Breast epithelium (tissue), 4 donors: Measurements from ENCODE around the gene MSANTD1. TPM values are rescaled to one million over a fixed set of nuclear protein-coding genes. Genes with fewer than 3 reads are reported as not detected.

Experiments
- DNase-seq, 2 donors: peaks; one replicate each; pipeline ENCODE4 v3.0.0-alpha.2; 2019; ENCODE audit warnings: low spot score in 2 of 2
- H3K27ac ChIP-seq, 2 donors: fragments of 200-600 bp; sonication (generic) in 1 of 2; one replicate each; pipeline ENCODE4 v1.5.1; 2016 to 2019; ENCODE audit warnings: mild to moderate bottlenecking in 1 of 2
- H3K27me3 ChIP-seq, 2 donors: fragments of 200-600 bp; sonication (generic) in 1 of 2; one replicate each; pipeline versions ENCODE4 v1.5.1 to v1.6.0; 2017 to 2019; ENCODE audit warnings: control low read depth in 1 of 2, mild to moderate bottlenecking in 1 of 2
- H3K36me3 ChIP-seq: fragments of 200-600 bp; one replicate; pipeline ENCODE4 v1.5.1; 2019
- H3K4me1 ChIP-seq, 2 donors: fragments of 200-600 bp; sonication (generic); one replicate each; pipeline ENCODE4 v1.5.1; 2016 to 2019; ENCODE audit warnings: control low read depth in 1 of 2
- H3K4me3 ChIP-seq, 3 donors: fragments of 200-600 bp; sonication (generic); 1 replicate in 2 of 3; 2 replicates in 1 of 3; pipeline ENCODE4 v1.5.1; 2016 to 2019; ENCODE audit warnings: mild to moderate bottlenecking in 3 of 3, moderate library complexity in 2 of 3
- H3K9me3 ChIP-seq, 2 donors: fragments of 200-600 bp; sonication (generic) in 1 of 2; one replicate each; pipeline ENCODE4 v1.5.1; 2016 to 2019; ENCODE audit warnings: control low read depth in 1 of 2
- CTCF ChIP-seq, 3 donors: fragments of 450-650 bp; IDR thresholded peaks; one replicate each; pipeline ENCODE4 v1.5.1; 2016 to 2017; ENCODE audit warnings: antibody characterized with exemption in 3 of 3, mild to moderate bottlenecking in 3 of 3, moderate library complexity in 3 of 3
- POLR2A ChIP-seq: fragments of 450-650 bp; IDR thresholded peaks from one replicate; pipeline ENCODE4 v1.6.1; 2016; ENCODE audit warnings: antibody characterized with exemption, mild to moderate bottlenecking, moderate library complexity
- POLR2AphosphoS5 ChIP-seq, 3 donors: sonication (generic); formaldehyde crosslinking; IDR thresholded peaks; one replicate each; pipeline ENCODE4 v1.6.1; 2017; ENCODE audit warnings: antibody characterized with exemption in 3 of 3
- intact Hi-C: fragments of 100-400 bp; cut with DNase I; formaldehyde crosslinking; loops from one replicate; pipeline ENCODE4 v1.15.1; 2023; ENCODE audit warnings: low total_unique reads
- total RNA-seq, 3 donors: library from RNA; depleted of rRNA; stranded (reverse); fragments of >200 nt; gene quantifications; one replicate each; pipeline ENCODE4 v1.1.0, GENCODE V29; 2016

MSANTD1 gene
- total RNA-seq, 3 donors from 2014 or later: 0.48 to 0.88 (median 0.66) TPM

- no peak for TF ChIP-seq CTCF (IDR thresholded peaks at IDR 0.05)
- TF ChIP-seq POLR2AphosphoS5 (IDR thresholded peaks at IDR 0.05): no peak
- no peak for DNase-seq
- H3K4me1 ChIP-seq: no peaks in the 10 kb centered on the region
- no peak overlapping the region for H3K27ac ChIP-seq
- H3K36me3 ChIP-seq: no peaks in the 10 kb centered on the region
- H3K27me3 ChIP-seq: no peaks in the 10 kb centered on the region
- intact Hi-C loops: no loop called here
- H3K9me3 ChIP-seq: no peaks in the 10 kb centered on the region
- H3K4me3 ChIP-seq: no peak overlapping the region
These were observed 27.0 kb upstream of the MSANTD1 start for GRCh38 chr4:3221996-3222395.

GRCh38 chr4:3223346-3223745 is 25.6 kb upstream of the MSANTD1 start:
- intact Hi-C loops: no loop called here
- DNase-seq: no peak

GRCh38 chr4:3223956-3224748 is 24.8 kb upstream of the MSANTD1 start:
- no peak overlapping the region for H3K4me3 ChIP-seq
- TF ChIP-seq POLR2A (no peak), CTCF (IDR thresholded peaks at IDR 0.05) (no peak), POLR2AphosphoS5 (IDR thresholded peaks at IDR 0.05) (no peak)
- no peaks in the 10 kb centered on the region for H3K36me3 ChIP-seq
- H3K4me1 ChIP-seq: no peaks in the 10 kb centered on the region
- H3K27me3 ChIP-seq: no peaks in the 10 kb centered on the region
- DNase-seq: no peak
- no peaks in the 10 kb centered on the region for H3K9me3 ChIP-seq
- no peak overlapping the region for H3K27ac ChIP-seq
- intact Hi-C loops: no loop called here

More at GRCh38 chr4:3223346-3223745, 25.6 kb upstream of the MSANTD1 start:
- H3K36me3 ChIP-seq: no peaks in the 10 kb centered on the region
- no peak overlapping the region for H3K4me3 ChIP-seq
- H3K27me3 ChIP-seq: no peaks in the 10 kb centered on the region
- no peaks in the 10 kb centered on the region for H3K9me3 ChIP-seq
- H3K27ac ChIP-seq: no peak overlapping the region
- no peak for TF ChIP-seq CTCF (IDR thresholded peaks at IDR 0.05)
- TF ChIP-seq POLR2A: no peak
- no peak for TF ChIP-seq POLR2AphosphoS5 (IDR thresholded peaks at IDR 0.05)
- H3K4me1 ChIP-seq: no peaks in the 10 kb centered on the region

- intact Hi-C loops: no loop called here
- Histone ChIP-seq H3K27ac (no peak overlapping the region), H3K36me3 (no peaks in the 10 kb centered on the region), H3K9me3 (no peaks in the 10 kb centered on the region), H3K4me1 (no peaks in the 10 kb centered on the region), H3K27me3 (no peaks in the 10 kb centered on the region), H3K4me3 (no peak overlapping the region)
- no peak for TF ChIP-seq POLR2A
- TF ChIP-seq POLR2AphosphoS5 (IDR thresholded peaks at IDR 0.05): no peak
- no peak for TF ChIP-seq CTCF (IDR thresholded peaks at IDR 0.05)
- DNase-seq: no peak
These were observed 23.7 kb upstream of the MSANTD1 start for GRCh38 chr4:3225071-3225850.

GRCh38 chr4:3225936-3226335 is 23.0 kb upstream of the MSANTD1 start:
- DNase-seq: no peak
- no peaks in the 10 kb centered on the region for H3K4me1 ChIP-seq
- TF ChIP-seq POLR2AphosphoS5 (IDR thresholded peaks at IDR 0.05) (no peak), CTCF (IDR thresholded peaks at IDR 0.05) (no peak), POLR2A (no peak)
- H3K27ac ChIP-seq: peak overlapping the region; percentile 20 to 65
- intact Hi-C loops: no loop called here
- no peaks in the 10 kb centered on the region for H3K9me3 ChIP-seq
- H3K27me3 ChIP-seq: no peaks in the 10 kb centered on the region
- no peaks in the 10 kb centered on the region for H3K36me3 ChIP-seq
- no peak overlapping the region for H3K4me3 ChIP-seq
